Stimulated activated CD8-positive, alpha-beta memory T cell treated with anti-CD3 and anti-CD28 coated beads, Interleukin-4, amount 100 ng/mL, for 24 hours (primary cell): ENCODE data around the gene BOK.
A peak's percentile ranks its signal among the peaks of the same experiment; 100 is the strongest.

Experiments used
- DNase-seq: peaks from one replicate; pipeline ENCODE4 v3.0.0-alpha.2; 2020; ENCODE audit warnings: low read depth

Gene BOK

GRCh38 chr2:241603686-241604085, 45.1 kb downstream of the BOK start:
- no peak for DNase-seq

DNA sequence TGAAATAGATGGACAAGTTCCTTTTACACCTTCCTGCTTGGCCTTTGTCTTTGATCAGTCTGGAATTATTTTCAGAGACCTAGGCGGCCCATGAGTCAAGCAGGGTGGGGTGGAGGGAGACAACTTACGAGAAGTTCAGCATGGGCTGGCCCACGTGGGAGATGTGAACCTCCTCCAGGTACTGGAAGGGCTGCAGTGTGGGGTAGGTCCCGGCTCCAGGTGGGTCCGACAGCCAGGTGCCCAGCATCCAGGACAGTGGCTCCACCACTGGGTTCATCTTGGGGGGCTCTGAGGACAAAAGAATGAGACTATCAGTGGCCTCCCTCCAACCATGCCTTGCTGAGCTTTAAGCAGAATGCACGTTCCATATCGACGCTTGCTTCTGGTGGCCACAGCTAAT, 47.6 kb downstream of the BOK start:
- DNase-seq: no peak

DNA sequence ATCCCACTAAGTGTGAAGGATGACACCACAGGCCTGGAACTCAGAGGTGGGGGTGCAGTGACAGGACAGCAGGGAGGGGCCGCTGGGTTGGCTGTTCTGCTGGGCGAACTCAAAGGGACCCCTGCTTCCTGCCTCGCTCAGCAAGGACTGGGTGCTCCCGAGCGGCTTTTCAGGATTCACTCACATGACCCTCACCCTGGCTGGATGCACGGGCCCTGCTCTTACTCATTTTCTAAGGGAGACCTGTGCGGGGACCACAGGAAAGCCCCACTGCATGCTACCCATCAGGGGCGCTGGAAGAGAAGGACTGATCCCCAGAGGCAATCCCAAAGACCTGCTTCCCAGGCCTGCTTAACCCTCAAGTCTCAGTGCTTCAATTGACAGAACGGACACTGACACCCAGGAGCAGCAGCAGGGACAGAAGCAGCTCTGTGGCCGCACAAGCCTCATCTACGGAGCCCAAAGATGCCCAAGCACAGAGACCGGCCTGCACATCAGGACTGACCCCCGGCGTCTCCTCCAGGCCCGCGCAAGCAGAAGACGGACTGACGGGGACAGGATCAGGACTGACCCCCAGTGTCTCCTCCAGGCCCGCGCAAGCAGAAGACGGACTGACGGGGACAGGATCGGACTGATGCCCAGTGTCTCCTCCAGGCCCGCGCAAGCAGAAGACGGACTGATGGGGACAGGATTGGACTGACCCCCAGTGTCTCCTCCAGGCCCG, 48.8 kb downstream of the BOK start:
- DNase-seq: no peak

GRCh38 chr2:241608881-241609280, 50.3 kb downstream of the BOK start:
- DNase-seq: no peak

DNA sequence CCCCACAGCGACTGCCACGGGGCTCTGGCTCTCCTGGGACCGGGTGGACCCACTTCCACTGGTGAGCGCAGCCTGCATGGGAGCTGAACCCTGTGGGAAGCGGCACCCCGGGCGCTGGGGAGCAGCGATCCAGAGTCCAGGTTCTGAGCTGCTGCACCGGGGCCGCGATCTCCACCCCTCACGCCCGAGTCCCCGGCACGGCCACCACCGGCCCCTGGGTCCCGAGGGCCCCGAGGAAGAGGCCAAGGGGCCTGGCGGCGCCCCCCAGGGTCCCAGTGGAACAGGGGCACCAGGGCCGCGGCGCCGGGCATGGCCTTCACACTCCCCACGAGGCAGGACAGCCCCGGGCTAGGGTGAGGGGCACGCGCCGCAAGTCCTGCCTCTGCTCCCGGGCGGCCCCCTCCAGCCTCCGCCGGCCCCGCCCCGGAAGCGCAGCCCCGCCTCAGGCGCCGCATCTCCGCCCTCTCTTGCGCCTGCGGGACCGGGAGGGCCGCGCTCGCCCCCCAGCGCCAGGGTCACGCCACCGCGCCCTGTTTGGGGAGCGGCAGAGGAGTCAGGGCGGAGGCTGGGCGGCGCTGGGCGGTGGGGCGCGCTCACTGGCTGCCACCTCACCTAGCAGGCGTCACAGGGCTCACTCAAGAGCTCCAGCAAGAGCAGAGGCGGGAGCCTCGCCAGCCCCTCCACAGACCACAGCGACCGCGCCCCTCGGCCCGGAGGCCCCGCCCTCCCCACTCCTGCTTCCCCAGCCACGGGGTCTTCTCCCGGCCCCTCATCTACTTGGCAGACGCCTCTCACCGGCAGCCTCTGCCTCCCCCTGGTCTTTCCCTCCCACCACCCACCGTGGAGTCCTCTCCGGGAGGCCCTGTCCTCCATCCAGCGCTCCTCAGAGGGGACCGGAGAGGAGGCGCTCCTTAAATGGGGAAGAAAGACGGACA, 51.6 kb downstream of the BOK start:
- DNase-seq: peak; percentile 89

- no peak for DNase-seq
These were observed 52.5 kb downstream of the BOK start for GRCh38 chr2:241611062-241611461.

GRCh38 chr2:241612156-241613016, 53.8 kb downstream of the BOK start:
- DNase-seq: no peak

- DNase-seq: no peak
These were observed 54.7 kb downstream of the BOK start for GRCh38 chr2:241613017-241613780.

- DNase-seq: no peak
These were observed 56.5 kb downstream of the BOK start for GRCh38 chr2:241615041-241615440.

- DNase-seq: no peak
These were observed 57.0 kb downstream of the BOK start for GRCh38 chr2:241615522-241616052.

DNA sequence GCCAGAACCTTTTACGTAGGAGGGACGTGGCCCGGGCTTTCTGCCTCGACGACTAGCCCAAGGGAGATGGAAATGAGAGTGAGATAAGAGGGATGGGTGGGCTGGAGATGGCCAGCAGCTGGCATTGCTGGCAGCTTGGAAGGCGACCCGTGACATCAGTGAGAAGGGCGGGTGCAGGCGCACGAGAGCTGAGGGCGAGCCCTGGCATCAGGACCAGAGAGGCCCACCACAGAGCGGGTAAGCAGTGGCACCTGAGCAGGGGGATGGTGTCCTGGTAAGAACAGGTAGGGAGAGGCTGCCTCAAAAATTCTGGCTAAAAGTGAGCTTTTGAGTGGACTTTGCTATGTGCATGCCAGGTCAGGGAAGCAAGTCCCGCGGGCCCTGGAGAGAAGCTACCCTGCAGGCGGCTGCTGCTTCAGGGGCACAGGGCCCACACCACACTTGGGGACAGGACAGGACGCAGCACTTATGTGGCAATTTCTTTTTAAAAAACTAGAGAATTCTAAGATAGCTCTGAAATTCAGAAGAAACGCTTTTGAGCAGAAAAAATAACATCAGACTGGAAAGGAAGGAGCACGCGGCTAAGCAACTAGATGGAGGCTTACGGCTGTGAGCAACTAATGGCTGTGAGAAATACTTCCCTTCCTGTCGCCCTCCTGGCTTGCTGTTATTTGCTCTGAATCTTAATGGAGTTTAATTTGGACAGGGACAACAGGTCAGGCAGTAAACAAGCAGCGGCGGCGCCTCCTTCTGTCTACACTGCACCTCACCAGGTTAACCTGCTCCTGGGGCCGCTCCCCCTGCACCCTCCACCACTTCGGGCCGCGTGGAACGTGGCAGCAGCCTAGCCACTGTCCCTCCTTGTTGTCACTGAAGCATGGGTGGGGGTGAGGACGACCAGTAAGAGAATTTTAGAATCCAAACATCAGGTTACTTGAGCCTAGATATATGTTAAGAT, 57.9 kb downstream of the BOK start:
- no peak for DNase-seq

DNA sequence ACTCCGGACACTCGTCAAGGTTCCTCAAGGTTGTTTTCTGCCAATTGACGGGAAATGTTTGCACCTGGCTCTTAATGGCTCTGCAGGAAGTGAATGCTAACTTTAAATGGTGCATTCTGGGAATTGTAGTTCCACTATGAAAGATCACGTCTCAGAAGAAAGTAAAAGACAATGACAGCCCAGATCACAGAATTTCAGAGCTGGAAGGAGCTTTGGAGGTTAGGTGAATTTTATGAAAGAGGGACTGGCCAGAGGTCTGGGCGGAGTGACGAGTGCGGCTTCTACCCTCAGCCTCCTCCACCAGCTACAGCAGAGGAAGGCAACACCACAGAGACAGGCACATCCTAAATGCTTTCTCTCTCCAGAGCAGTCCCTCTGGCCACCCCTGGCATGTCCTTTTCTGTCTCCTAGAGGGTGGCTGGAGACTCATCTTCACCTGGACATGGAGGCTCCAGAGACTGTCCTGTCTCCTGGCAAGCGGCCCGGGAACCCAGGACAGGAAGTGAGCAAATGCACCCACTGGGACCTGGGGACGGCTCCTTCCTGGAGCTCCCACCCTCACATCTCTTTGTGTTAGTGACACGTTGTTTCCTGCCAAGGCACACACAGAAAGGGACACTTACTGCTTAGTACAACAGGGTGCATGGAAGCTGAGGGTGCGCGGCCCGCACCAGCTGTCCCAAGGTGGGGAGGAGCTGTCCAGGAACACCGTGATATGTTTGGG, 59.0 kb downstream of the BOK start:
- no peak for DNase-seq

DNA sequence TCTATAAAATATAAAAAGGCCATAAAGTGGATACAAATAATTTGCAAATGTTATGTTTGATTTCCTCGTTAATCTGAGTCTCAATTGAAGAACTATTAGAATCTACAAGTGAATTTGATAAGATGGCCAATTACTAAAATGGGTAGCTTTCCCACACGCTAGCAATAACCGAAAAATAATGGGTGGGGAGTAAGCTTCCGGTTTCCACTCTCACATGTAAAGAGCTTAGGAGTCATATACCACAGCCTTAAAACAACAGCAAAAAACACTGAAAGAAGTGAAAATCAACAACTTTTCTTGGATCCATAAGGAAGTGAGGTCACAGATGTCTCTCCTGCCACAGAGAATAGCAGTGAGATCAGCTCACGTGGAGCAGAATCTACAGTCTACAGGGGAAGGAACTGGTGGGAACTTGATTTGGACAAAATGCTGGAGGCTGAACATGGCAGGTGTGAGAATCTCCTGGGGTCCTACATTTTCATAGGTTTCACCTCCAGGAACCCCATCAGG, 59.8 kb downstream of the BOK start:
- no peak for DNase-seq

- DNase-seq: no peak
These were observed 60.3 kb downstream of the BOK start for GRCh38 chr2:241618829-241619228.

GRCh38 chr2:241619597-241620418, 61.3 kb downstream of the BOK start:
- no peak for DNase-seq

DNA sequence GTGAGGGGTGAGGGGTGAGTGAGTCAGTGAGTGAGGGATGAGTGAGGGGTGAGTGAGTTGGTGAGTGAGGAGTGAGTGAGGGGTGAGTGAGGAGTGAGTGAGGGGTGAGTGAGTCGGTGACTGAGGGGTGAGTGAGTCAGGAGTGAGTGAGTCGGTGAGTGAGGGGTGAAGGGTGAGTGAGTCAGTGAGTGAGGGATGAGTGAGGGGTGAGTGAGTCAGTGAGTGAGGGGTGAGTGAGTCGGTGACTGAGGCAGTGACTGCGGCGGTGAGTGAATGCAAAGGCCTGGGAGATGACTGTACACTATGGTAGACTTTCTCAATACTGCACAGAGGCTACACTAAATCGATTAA, 61.8 kb downstream of the BOK start:
- DNase-seq: peak; percentile 31
